MCF 10A (cell line): Measurements from ENCODE around the gene PPHLN1. TPM values are rescaled to one million over a fixed set of nuclear protein-coding genes. Genes with fewer than 3 reads are reported as not detected.

Experiments
- BruUV-seq: library from RNA; stranded (reverse); fragments of 400-500 nt; replicated peaks from 2 replicates; lab custom pipeline; 2021; lab: Mats Ljungman, UMichigan
- CTCF ChIA-PET: fragments of 300-600 bp; sonication (Branson Sonifier 250); formaldehyde crosslinking; extraction: SDS; loops from one replicate; lab custom pipeline; 2021; ENCODE audit warnings: antibody characterized with exemption, inconsistent platforms; lab: Yijun Ruan, JAX
- POLR2A ChIA-PET: fragments of 300-600, 350-650 bp; sonication (Branson Sonifier 250); formaldehyde crosslinking; extraction: SDS; loops from one replicate; lab custom pipeline; 2020; ENCODE audit warnings: antibody characterized with exemption, inconsistent platforms; lab: Yijun Ruan, JAX
- DNase-seq: peaks from one replicate; pipeline ENCODE4 v3.0.0-alpha.2; 2018; ENCODE audit not compliant: unreplicated experiment
- H3K27ac Mint-ChIP-seq: one replicate; pipeline ENCODE4 v1.8.0; 2022; ENCODE audit warnings: mild to moderate bottlenecking, low read depth, mixed read lengths; ENCODE audit not compliant: unreplicated experiment
- H3K27me3 Mint-ChIP-seq: one replicate; pipeline ENCODE4 v1.8.0; 2022; ENCODE audit warnings: mixed read lengths; ENCODE audit not compliant: insufficient read depth, unreplicated experiment
- H3K36me3 Mint-ChIP-seq: one replicate; pipeline ENCODE4 v1.8.0; 2022; ENCODE audit warnings: mild to moderate bottlenecking, moderate library complexity, mixed read lengths; ENCODE audit not compliant: insufficient read depth, unreplicated experiment
- H3K4me1 Mint-ChIP-seq: one replicate; pipeline ENCODE4 v1.8.0; 2022; ENCODE audit warnings: mixed read lengths; ENCODE audit not compliant: insufficient read depth, unreplicated experiment
- H3K4me3 Mint-ChIP-seq: one replicate; pipeline ENCODE4 v1.8.0; 2022; ENCODE audit warnings: mild to moderate bottlenecking, moderate library complexity, mixed read lengths; ENCODE audit not compliant: unreplicated experiment
- H3K9me3 Mint-ChIP-seq: one replicate; pipeline ENCODE4 v1.8.0; 2022; ENCODE audit warnings: mixed read lengths; ENCODE audit not compliant: unreplicated experiment
- CTCF ChIP-seq: fragments of 200-600 bp; IDR thresholded peaks from one replicate; pipeline ENCODE4 v1.8.0; 2022; ENCODE audit warnings: antibody characterized with exemption, mild to moderate bottlenecking; ENCODE audit not compliant: unreplicated experiment
- intact Hi-C: fragments of 100-400 bp; cut with micrococcal nuclease; formaldehyde crosslinking; loops from 2 replicates; pipeline ENCODE4 v1.14.1; 2022
- total RNA-seq: library from RNA; stranded (reverse); gene quantifications from 2 replicates; pipeline ENCODE4 v1.2.3, GENCODE V29; 2022

PPHLN1 gene
- total RNA-seq, 1 experiment from 2014 or later: 54.5 TPM

GRCh38 chr12:42481368-42481767 is 155.4 kb downstream of the PPHLN1 start:
- Mint-ChIP-seq H3K4me1 (peaks cover 8% of the 10 kb centered on the region), H3K27ac (no peak overlapping the region)

GRCh38 chr12:42482041-42482747 is 156.2 kb downstream of the PPHLN1 start:
- TF ChIP-seq CTCF: no peak
- Mint-ChIP-seq H3K4me1 (peaks cover 8% of the 10 kb centered on the region), H3K9me3 (no peaks in the 10 kb centered on the region), H3K4me3 (peak overlapping the region; percentile 91), H3K36me3 (peaks cover 6% of the 10 kb centered on the region), H3K27ac (no peak overlapping the region), H3K27me3 (no peaks in the 10 kb centered on the region)
- no peak for DNase-seq
- intact Hi-C loops: loop anchor here (1.0 to 5.0 kb wide), 6 partner anchors 87 to 857 kb away; partner anchors contain the start of genes PRICKLE1 and YAF2
- BruUV-seq: no TSS peak
- POLR2A ChIA-PET: interaction anchor here (0.7 to 3.8 kb wide), 5 partner anchors 36 to 800 kb away, joined by 3 to 23 read pairs (median 3); no protein-coding TSS in a partner anchor
- CTCF ChIA-PET: interaction anchor here (0.6 to 5.1 kb wide), 40 partner anchors 10 to 1463 kb away, joined by 3 to 48 read pairs (median 4); no protein-coding TSS in a partner anchor

More at GRCh38 chr12:42481368-42481767, 155.4 kb downstream of the PPHLN1 start:
- no TSS peak for BruUV-seq
- TF ChIP-seq CTCF: no peak
- no peaks in the 10 kb centered on the region for H3K9me3 Mint-ChIP-seq
- ChIA-PET CTCF (interaction anchor here (0.6 to 5.1 kb wide), 13 partner anchors 10 to 803 kb away, joined by 3 to 48 read pairs (median 4); no protein-coding TSS in a partner anchor), POLR2A (interaction anchor here (1.3 to 3.8 kb wide), 2 partner anchors 90 to 800 kb away, joined by 3 to 23 read pairs; no protein-coding TSS in a partner anchor)
- H3K36me3 Mint-ChIP-seq: peaks cover 6% of the 10 kb centered on the region
- no peak for DNase-seq
- no peak overlapping the region for H3K4me3 Mint-ChIP-seq
- intact Hi-C loops: loop anchor here (5.0 kb wide), 3 partner anchors 106 to 354 kb away; partner anchors contain the start of genes PRICKLE1 and YAF2
- no peaks in the 10 kb centered on the region for H3K27me3 Mint-ChIP-seq

GRCh38 chr12:42482748-42483520 is 157.0 kb downstream of the PPHLN1 start:
- peak; percentile 82 for TF ChIP-seq CTCF
- peak overlapping the region; percentile 91 for H3K4me3 Mint-ChIP-seq
- no peaks in the 10 kb centered on the region for H3K27me3 Mint-ChIP-seq
- DNase-seq: peak; percentile 61
- H3K9me3 Mint-ChIP-seq: no peaks in the 10 kb centered on the region
- ChIA-PET CTCF (interaction anchor here (0.6 to 5.1 kb wide), 46 partner anchors 9 to 1506 kb away, joined by 3 to 48 read pairs (median 4); no protein-coding TSS in a partner anchor), POLR2A (interaction anchor here (0.7 to 3.8 kb wide), 8 partner anchors 35 to 802 kb away, joined by 3 to 23 read pairs (median 3); no protein-coding TSS in a partner anchor)
- intact Hi-C loops: loop anchor here (1.0 to 5.0 kb wide), 6 partner anchors 86 to 856 kb away; partner anchors contain the start of genes PRICKLE1 and YAF2
- no TSS peak for BruUV-seq
- H3K36me3 Mint-ChIP-seq: peaks cover 6% of the 10 kb centered on the region
- H3K27ac Mint-ChIP-seq: no peak overlapping the region
- peaks cover 8% of the 10 kb centered on the region for H3K4me1 Mint-ChIP-seq
